ENCODE data around the gene PLEKHG1.

- TF ChIP-seq CTCF (IDR thresholded peaks at IDR 0.05) (no peak), POLR2A (IDR thresholded peaks at IDR 0.05) (no peak)
Observed at GRCh38 chr6:150634964-150635292, 35.2 kb downstream of the PLEKHG1 start.

Data from thyroid gland (tissue), 4 donors.